Testis (tissue), 2 donors: ENCODE measurements around the gene NPFF.

Source experiments
- CTCF ChIP-seq, 3 experiments: fragments of 450-650 bp in 2 of 3; fragments of 200-600 bp in 1 of 3; sonication (generic) in 1 of 3; IDR thresholded peaks; one replicate each; pipeline ENCODE4 v1.5.1; 2016 to 2019; ENCODE audit warnings: antibody characterized with exemption in 3 of 3, mild to moderate bottlenecking in 2 of 3, moderate library complexity in 1 of 3
- POLR2A ChIP-seq: fragments of 450-650 bp; IDR thresholded peaks from one replicate; pipeline ENCODE4 v1.6.1; 2017; ENCODE audit warnings: antibody characterized with exemption, mild to moderate bottlenecking, moderate library complexity

- TF ChIP-seq CTCF (IDR thresholded peaks at IDR 0.05) (no peak), POLR2A (no peak)
These were observed 22.8 kb upstream of the NPFF start for GRCh38 chr12:53530061-53530460.
